Keratinocyte (primary cell): ENCODE results near the gene PDE3A. TPM values are rescaled to one million over a fixed set of nuclear protein-coding genes. Genes with fewer than 3 reads are reported as not detected.
"Not testable (repeated sequence)": the region's sequence is repeated elsewhere in the genome, so short reads cannot be mapped to it uniquely, and the experiment has no call there.

Source experiments
- DNase-seq: peaks from one replicate; pipeline ENCODE4 v3.0.0-alpha.2; 2011; ENCODE audit warnings: low read depth, missing footprints, low spot score
- FAIRE-seq: peaks from 2 replicates; lab custom pipeline; 2011; peaks lifted over from hg19 to GRCh38; lab: Jason Lieb, UNC
- H2AFZ ChIP-seq: 2 replicates; pipeline ENCODE4 v1.6.0; 2012; ENCODE audit warnings: low read length, control low read depth, inconsistent platforms; ENCODE audit not compliant: control insufficient read depth
- H3K27ac ChIP-seq: 2 replicates; pipeline ENCODE4 v1.5.1; 2011; ENCODE audit warnings: low read length; ENCODE audit not compliant: control insufficient read depth, insufficient read depth
- H3K27me3 ChIP-seq: 3 replicates; pipeline ENCODE4 v1.6.0; 2011; ENCODE audit warnings: low read length; ENCODE audit not compliant: control insufficient read depth, insufficient read depth; ENCODE audit errors: extremely low read depth
- H3K36me3 ChIP-seq, 2 experiments: 2 replicates in 1 of 2; 3 replicates in 1 of 2; pipeline ENCODE4 v1.5.1; 2011; ENCODE audit warnings: low read length in 2 of 2, mild to moderate bottlenecking in 1 of 2; ENCODE audit not compliant: control insufficient read depth in 2 of 2, insufficient read depth in 2 of 2; ENCODE audit errors: extremely low read depth in 1 of 2
- H3K4me1 ChIP-seq: 3 replicates; pipeline ENCODE4 v1.5.1; 2011; ENCODE audit warnings: low read length; ENCODE audit not compliant: control insufficient read depth, insufficient read depth; ENCODE audit errors: extremely low read depth
- H3K4me2 ChIP-seq: 3 replicates; pipeline ENCODE4 v1.6.0; 2011; ENCODE audit warnings: low read depth, low read length; ENCODE audit not compliant: control insufficient read depth, insufficient read depth; ENCODE audit errors: extremely low read depth
- H3K4me3 ChIP-seq, 3 experiments: fragments of 200-600 bp in 1 of 3; sonication (generic) in 1 of 3; 2 replicates in 2 of 3; 3 replicates in 1 of 3; pipeline ENCODE4 v1.5.1; 2011 to 2016; ENCODE audit warnings: low read length in 3 of 3, mild to moderate bottlenecking in 3 of 3, control low read depth in 2 of 3, inconsistent platforms in 1 of 3, low read depth in 1 of 3, mixed read lengths in 1 of 3, mixed run types in 1 of 3, moderate library complexity in 1 of 3; ENCODE audit not compliant: control insufficient read depth in 2 of 3, insufficient read depth in 2 of 3; ENCODE audit errors: extremely low read depth in 1 of 3
- H3K79me2 ChIP-seq: 2 replicates; pipeline ENCODE4 v1.6.0; 2012; ENCODE audit warnings: low read length; ENCODE audit not compliant: control insufficient read depth, insufficient read depth
- H3K9ac ChIP-seq: 3 replicates; pipeline ENCODE4 v1.6.0; 2011; ENCODE audit warnings: low read length; ENCODE audit not compliant: control insufficient read depth, insufficient read depth; ENCODE audit errors: extremely low read depth
- H3K9me1 ChIP-seq: 3 replicates; pipeline ENCODE4 v1.6.0; 2011; ENCODE audit warnings: low read length; ENCODE audit not compliant: control insufficient read depth, insufficient read depth; ENCODE audit errors: extremely low read depth
- H3K9me3 ChIP-seq: 2 replicates; pipeline ENCODE4 v1.5.1; 2012; ENCODE audit warnings: low read depth, low read length; ENCODE audit not compliant: control insufficient read depth
- H4K20me1 ChIP-seq: 3 replicates; pipeline ENCODE4 v1.6.0; 2011; ENCODE audit warnings: low read length; ENCODE audit not compliant: control insufficient read depth, insufficient read depth; ENCODE audit errors: extremely low read depth
- CTCF ChIP-seq, 3 experiments: IDR thresholded peaks in 1 of 3; conservative IDR thresholded peaks in 1 of 3; optimal IDR thresholded peaks in 1 of 3; 2 replicates in 2 of 3; 3 replicates in 1 of 3; pipeline versions ENCODE3 to v1.5.1; 2011; ENCODE audit warnings: low read length in 3 of 3, mild to moderate bottlenecking in 3 of 3, moderate library complexity in 2 of 3, control low read depth in 1 of 3, inconsistent platforms in 1 of 3; ENCODE audit not compliant: insufficient read depth in 2 of 3; ENCODE audit errors: extremely low read depth in 1 of 3
- EZH2 ChIP-seq: IDR thresholded peaks from one replicate; pipeline ENCODE4 v1.6.1; 2012; ENCODE audit warnings: inconsistent platforms, mild to moderate bottlenecking, low read length, moderate library complexity
- dilution Hi-C: fragments of 300-500 bp; cut with MboI; formaldehyde crosslinking; loops from one replicate; pipeline ENCODE4 v1.7.0; 2020; ENCODE audit warnings: low sequenced_read_pairs; ENCODE audit not compliant: extremely low pct_ligation_motif_present
- polyA plus RNA-seq, 5 experiments: library from polyadenylated mRNA; depleted of rRNA in 3 of 5; stranded (reverse) in 3 of 5; stranded (forward) in 1 of 5; unstranded in 1 of 5; fragments of >200 nt; gene quantifications; 1 replicate in 1 of 5; 2 replicates in 3 of 5; 3 replicates in 1 of 5; pipeline versions ENCODE4 v1.2.1 to v1.2.3, GENCODE V29; 2011 to 2012; ENCODE audit warnings: missing spikeins in 2 of 5, low read depth in 1 of 5, low replicate concordance in 1 of 5

Gene PDE3A
- polyA plus RNA-seq, 1 donor (not counting 4 experiments of a cell fraction or from before 2014, with no cell fraction given), result 0.01 TPM

- dilution Hi-C loops, H3K9ac ChIP-seq, FAIRE-seq, H4K20me1 ChIP-seq, H3K27me3 ChIP-seq, H3K9me3 ChIP-seq, H3K27ac ChIP-seq, H3K4me3 ChIP-seq, H3K9me1 ChIP-seq, H3K4me2 ChIP-seq, DNase-seq, H3K36me3 ChIP-seq, H3K4me1 ChIP-seq, H2AFZ ChIP-seq, H3K79me2 ChIP-seq: not testable (repeated sequence)
Observed at GRCh38 chr12:20552586-20552985, 184.2 kb downstream of the PDE3A start.

- dilution Hi-C loops, result no loop called here
- no peak for FAIRE-seq
- H3K79me2 ChIP-seq, result no peaks in the 10 kb centered on the region
- no peak overlapping the region for H3K4me3 ChIP-seq
- no peaks in the 10 kb centered on the region for H3K36me3 ChIP-seq
- no peaks in the 10 kb centered on the region for H3K9me3 ChIP-seq
- no peaks in the 10 kb centered on the region for H4K20me1 ChIP-seq
- H3K27me3 ChIP-seq, result no peaks in the 10 kb centered on the region
- no peaks in the 10 kb centered on the region for H3K9me1 ChIP-seq
- TF ChIP-seq EZH2, result no peak
- TF ChIP-seq CTCF (optimal IDR thresholded peaks at IDR 0.05 in 1 of 3, IDR thresholded peaks at IDR 0.05 in 1 of 3, conservative IDR thresholded peaks at IDR 0.05 in 1 of 3; ENCODE audit: extremely low read depth in 1 of 3, insufficient read depth in 2 of 3, low read length in 3 of 3), result no peak
- DNase-seq, result no peak
- no peak overlapping the region for H3K4me2 ChIP-seq
- H3K27ac ChIP-seq, result no peak overlapping the region
- H3K9ac ChIP-seq, result no peak overlapping the region
- no peaks in the 10 kb centered on the region for H3K4me1 ChIP-seq
- H2AFZ ChIP-seq, result no peak overlapping the region
Observed at GRCh38 chr12:20555015-20555414, 186.7 kb downstream of the PDE3A start.

GRCh38 chr12:20555771-20556170 lies 187.4 kb downstream of the PDE3A start:
- H4K20me1 ChIP-seq, result no peaks in the 10 kb centered on the region
- dilution Hi-C loops, result no loop called here

More at GRCh38 chr12:20555771-20556170, 187.4 kb downstream of the PDE3A start:
- TF ChIP-seq EZH2 (no peak), CTCF (optimal IDR thresholded peaks at IDR 0.05 in 1 of 3, IDR thresholded peaks at IDR 0.05 in 1 of 3, conservative IDR thresholded peaks at IDR 0.05 in 1 of 3; ENCODE audit: extremely low read depth in 1 of 3, insufficient read depth in 2 of 3, low read length in 3 of 3) (no peak)
- H2AFZ ChIP-seq, result no peak overlapping the region
- H3K9me1 ChIP-seq, result no peaks in the 10 kb centered on the region
- no peaks in the 10 kb centered on the region for H3K79me2 ChIP-seq
- no peaks in the 10 kb centered on the region for H3K4me1 ChIP-seq
- no peak overlapping the region for H3K9ac ChIP-seq
- no peaks in the 10 kb centered on the region for H3K36me3 ChIP-seq
- no peak overlapping the region for H3K4me2 ChIP-seq
- no peak overlapping the region for H3K27ac ChIP-seq
- H3K27me3 ChIP-seq, result no peaks in the 10 kb centered on the region
- FAIRE-seq (no peak), DNase-seq (no peak)
- H3K9me3 ChIP-seq, result no peaks in the 10 kb centered on the region
- no peak overlapping the region for H3K4me3 ChIP-seq
